Measurements from ENCODE around the gene SPINK8.
"Not testable (repeated sequence)": the region's sequence is repeated elsewhere in the genome, so short reads cannot be mapped to it uniquely, and the experiment has no call there.

SPINK8 gene

GRCh38 chr3:48334605-48335004, 1.1 kb upstream of the SPINK8 start (continued):
- TF ChIP-seq TCF4 (CRISPR knock-in tag; IDR thresholded peaks at IDR 0.05; ENCODE audit: borderline replicate concordance) (no peak), TSHZ2 (CRISPR knock-in tag; IDR thresholded peaks at IDR 0.05) (no peak)

- not testable (repeated sequence) for ATAC-seq
These were observed 1.6 kb downstream of the SPINK8 start for GRCh38 chr3:48331706-48332435.

- ATAC-seq: no peak
- TF ChIP-seq PATZ1 (CRISPR knock-in tag; IDR thresholded peaks at IDR 0.05; ENCODE audit: borderline replicate concordance) (no peak), ZC3H10 (CRISPR knock-in tag; IDR thresholded peaks at IDR 0.05) (no peak), CREB5 (CRISPR knock-in tag; IDR thresholded peaks at IDR 0.05; ENCODE audit: low read depth) (no peak), ZNF70 (CRISPR knock-in tag; IDR thresholded peaks at IDR 0.05) (no peak), ZNF8 (CRISPR knock-in tag; IDR thresholded peaks at IDR 0.05) (no peak), ZFP30 (CRISPR knock-in tag; IDR thresholded peaks at IDR 0.05) (no peak), TSHZ2 (CRISPR knock-in tag; IDR thresholded peaks at IDR 0.05) (no peak), TOX (CRISPR knock-in tag; IDR thresholded peaks at IDR 0.05; ENCODE audit: borderline replicate concordance) (no peak), OSR1 (CRISPR knock-in tag; IDR thresholded peaks at IDR 0.05) (no peak), TCF4 (CRISPR knock-in tag; IDR thresholded peaks at IDR 0.05; ENCODE audit: borderline replicate concordance) (no peak), ISL1 (CRISPR knock-in tag; IDR thresholded peaks at IDR 0.05) (no peak), ZFP3 (CRISPR knock-in tag; IDR thresholded peaks at IDR 0.05) (no peak), ESRRG (CRISPR knock-in tag; IDR thresholded peaks at IDR 0.05) (no peak), GLIS3 (CRISPR knock-in tag; IDR thresholded peaks at IDR 0.05) (no peak), RARB (CRISPR knock-in tag; IDR thresholded peaks at IDR 0.05) (no peak), ZNF565 (CRISPR knock-in tag; conservative IDR thresholded peaks at IDR 0.05; ENCODE audit: low read depth) (no peak)
These were observed 12.5 kb downstream of the SPINK8 start for GRCh38 chr3:48320996-48321395.

GRCh38 chr3:48318713-48319468, 14.6 kb downstream of the SPINK8 start:
- no peak for ATAC-seq
- TF ChIP-seq GLIS3 (CRISPR knock-in tag; IDR thresholded peaks at IDR 0.05) (no peak), ZNF565 (CRISPR knock-in tag; conservative IDR thresholded peaks at IDR 0.05; ENCODE audit: low read depth) (no peak), CSRNP3 (CRISPR knock-in tag; IDR thresholded peaks at IDR 0.05) (no peak), SNAI2 (CRISPR knock-in tag; IDR thresholded peaks at IDR 0.05) (no peak), PATZ1 (CRISPR knock-in tag; IDR thresholded peaks at IDR 0.05; ENCODE audit: borderline replicate concordance) (no peak), RARB (CRISPR knock-in tag; IDR thresholded peaks at IDR 0.05) (no peak), PPARA (CRISPR knock-in tag; IDR thresholded peaks at IDR 0.05; ENCODE audit: borderline replicate concordance) (no peak), TOX (CRISPR knock-in tag; IDR thresholded peaks at IDR 0.05; ENCODE audit: borderline replicate concordance) (no peak)
